ENCODE results near the gene POPDC3.
A peak's percentile ranks its signal among the peaks of the same experiment; 100 is the strongest.

Gene POPDC3

DNA sequence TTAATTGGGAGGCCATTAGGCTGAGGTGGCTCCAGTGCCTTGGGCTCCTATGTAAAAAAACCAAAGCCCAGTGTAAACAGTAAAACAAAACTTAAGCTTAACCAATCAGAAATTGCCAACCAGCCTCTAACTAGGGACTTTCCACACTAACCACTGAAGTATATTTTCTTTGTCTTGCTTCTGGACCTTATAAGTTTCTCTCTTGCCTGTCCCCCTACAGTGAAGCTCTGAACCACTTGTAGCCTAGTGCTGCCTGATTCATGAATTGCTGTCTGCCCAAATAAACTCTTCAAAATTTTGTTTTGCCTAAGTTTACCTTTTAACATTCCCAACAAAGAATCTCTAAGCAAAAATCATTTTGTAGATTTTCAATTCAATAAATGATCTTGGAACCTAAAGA lies 28.2 kb downstream of the POPDC3 start:
- ATAC-seq (no peak), DNase-seq (no peak)
- Mint-ChIP-seq H3K27me3 (no peaks in the 10 kb centered on the region), H3K27ac (no peak overlapping the region), H3K4me3 (no peak overlapping the region), H3K4me1 (no peaks in the 10 kb centered on the region), H3K36me3 (ENCODE audit: low read depth) (no peaks in the 10 kb centered on the region), H3K9me3 (no peaks in the 10 kb centered on the region)

- DNase-seq (no peak), ATAC-seq (no peak)
- Mint-ChIP-seq H3K36me3 (ENCODE audit: low read depth) (no peaks in the 10 kb centered on the region), H3K9me3 (no peaks in the 10 kb centered on the region), H3K4me1 (peaks cover 9% of the 10 kb centered on the region), H3K4me3 (no peak overlapping the region), H3K27ac (no peak overlapping the region), H3K27me3 (peaks cover 71% of the 10 kb centered on the region)
These were observed 41.7 kb downstream of the POPDC3 start for GRCh38 chr6:105138141-105138540.

GRCh38 chr6:105137388-105137787 lies 42.4 kb downstream of the POPDC3 start:
- Mint-ChIP-seq H3K27ac (no peak overlapping the region), H3K9me3 (no peaks in the 10 kb centered on the region), H3K27me3 (peaks cover 68% of the 10 kb centered on the region), H3K36me3 (ENCODE audit: low read depth) (no peaks in the 10 kb centered on the region), H3K4me3 (peak overlapping the region; percentile 59), H3K4me1 (peaks cover 9% of the 10 kb centered on the region)
- ATAC-seq (no peak), DNase-seq (no peak)

GRCh38 chr6:105136431-105137350 lies 43.1 kb downstream of the POPDC3 start:
- Mint-ChIP-seq H3K27me3 (peaks cover 70% of the 10 kb centered on the region), H3K9me3 (no peaks in the 10 kb centered on the region), H3K36me3 (ENCODE audit: low read depth) (no peaks in the 10 kb centered on the region), H3K27ac (no peak overlapping the region), H3K4me3 (peak overlapping the region; percentile 66), H3K4me1 (peaks cover 9% of the 10 kb centered on the region)
- ATAC-seq (peak; percentile 64), DNase-seq (peak; percentile 15)

- H3K9me3 Mint-ChIP-seq: no peaks in the 10 kb centered on the region
- no peak for ATAC-seq
- no peak overlapping the region for H3K27ac Mint-ChIP-seq
- DNase-seq: no peak
- H3K36me3 Mint-ChIP-seq (ENCODE audit: low read depth): no peaks in the 10 kb centered on the region
- H3K4me1 Mint-ChIP-seq: peaks cover 9% of the 10 kb centered on the region
- peaks cover 68% of the 10 kb centered on the region for H3K27me3 Mint-ChIP-seq
- H3K4me3 Mint-ChIP-seq: peak overlapping the region; percentile 66
These were observed 43.8 kb downstream of the POPDC3 start for GRCh38 chr6:105135907-105136430.

DNA sequence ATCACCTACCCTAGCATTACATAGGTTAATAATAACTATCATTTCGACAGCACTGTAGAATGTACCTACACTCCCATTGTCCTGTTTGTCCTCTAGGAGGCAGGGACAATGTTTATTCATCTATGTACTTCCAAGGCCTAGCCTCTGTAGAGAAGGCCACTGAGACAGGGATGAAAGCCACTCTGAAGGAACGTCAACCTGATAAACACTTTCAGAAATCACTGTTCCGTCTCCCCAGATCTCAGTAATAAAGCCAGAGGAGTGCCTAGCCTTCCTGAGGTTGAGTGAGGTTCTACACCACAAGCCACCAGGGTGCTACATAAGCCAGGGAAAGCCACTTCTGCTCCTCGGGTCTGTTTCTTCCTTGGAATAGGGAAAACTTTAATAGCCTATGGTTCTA lies 44.8 kb downstream of the POPDC3 start:
- ATAC-seq (no peak), DNase-seq (no peak)
- Mint-ChIP-seq H3K27ac (no peak overlapping the region), H3K9me3 (no peaks in the 10 kb centered on the region), H3K36me3 (ENCODE audit: low read depth) (no peaks in the 10 kb centered on the region), H3K4me3 (no peak overlapping the region), H3K4me1 (peaks cover 9% of the 10 kb centered on the region), H3K27me3 (peaks cover 59% of the 10 kb centered on the region)

DNA sequence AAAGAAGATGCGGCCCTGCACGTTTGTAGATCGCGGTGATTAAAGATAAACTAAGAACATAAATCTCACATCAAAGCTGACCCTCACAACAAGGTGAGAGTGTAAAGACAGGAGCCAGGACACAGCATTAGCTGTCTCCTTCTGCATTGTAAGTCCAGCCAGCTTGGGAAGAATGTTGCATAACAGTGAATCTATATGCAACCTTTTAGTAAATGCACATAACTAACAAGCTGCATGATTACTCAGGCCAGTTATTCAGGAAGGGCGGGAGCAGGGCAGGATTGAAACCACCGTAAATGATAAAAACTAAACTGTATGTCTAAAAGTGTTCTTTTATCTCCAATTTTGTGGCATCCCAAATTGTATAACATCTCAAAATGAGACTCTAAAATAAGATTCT lies 57.1 kb downstream of the POPDC3 start:
- ATAC-seq (no peak), DNase-seq (no peak)
- peaks cover 10% of the 10 kb centered on the region for H3K27me3 Mint-ChIP-seq
- H3K4me1 Mint-ChIP-seq: no peaks in the 10 kb centered on the region
- no peak overlapping the region for H3K4me3 Mint-ChIP-seq
- no peaks in the 10 kb centered on the region for H3K36me3 Mint-ChIP-seq (ENCODE audit: low read depth)
- H3K9me3 Mint-ChIP-seq: no peaks in the 10 kb centered on the region
- no peak overlapping the region for H3K27ac Mint-ChIP-seq

GRCh38 chr6:105121981-105122380 lies 57.8 kb downstream of the POPDC3 start:
- Mint-ChIP-seq H3K27me3 (peaks cover 17% of the 10 kb centered on the region), H3K27ac (no peak overlapping the region), H3K9me3 (no peaks in the 10 kb centered on the region), H3K4me1 (no peaks in the 10 kb centered on the region), H3K4me3 (no peak overlapping the region), H3K36me3 (ENCODE audit: low read depth) (no peaks in the 10 kb centered on the region)
- DNase-seq (no peak), ATAC-seq (no peak)

- Mint-ChIP-seq H3K9me3 (no peaks in the 10 kb centered on the region), H3K27me3 (peaks cover 22% of the 10 kb centered on the region), H3K4me3 (no peak overlapping the region), H3K36me3 (ENCODE audit: low read depth) (no peaks in the 10 kb centered on the region), H3K27ac (no peak overlapping the region), H3K4me1 (no peaks in the 10 kb centered on the region)
- ATAC-seq (no peak), DNase-seq (no peak)
These were observed 59.2 kb downstream of the POPDC3 start for GRCh38 chr6:105120570-105120969.

DNA sequence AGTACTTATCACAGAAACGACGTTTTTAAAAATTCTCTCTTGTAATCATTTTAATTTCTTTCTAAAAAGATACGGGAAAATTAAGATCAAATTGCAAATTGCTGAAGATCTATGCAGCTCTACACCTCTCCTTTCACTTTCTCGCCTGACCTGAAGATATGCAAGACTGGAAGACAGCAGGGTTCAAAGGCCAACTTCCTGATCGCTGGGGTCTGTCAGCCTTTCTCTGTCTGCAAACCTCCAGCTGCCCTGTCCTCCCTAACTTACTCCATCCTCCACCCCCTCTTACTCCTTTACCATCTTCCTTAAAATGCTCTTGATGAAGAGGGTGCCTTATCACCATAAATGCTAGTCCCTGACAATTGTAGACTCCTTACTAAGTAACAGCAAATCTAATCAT lies 63.7 kb downstream of the POPDC3 start:
- DNase-seq (no peak), ATAC-seq (no peak)
- Mint-ChIP-seq H3K4me3 (no peak overlapping the region), H3K27me3 (peaks cover 26% of the 10 kb centered on the region), H3K27ac (no peak overlapping the region), H3K9me3 (no peaks in the 10 kb centered on the region), H3K36me3 (ENCODE audit: low read depth) (no peaks in the 10 kb centered on the region), H3K4me1 (no peaks in the 10 kb centered on the region)

GRCh38 chr6:105113422-105113821 lies 66.4 kb downstream of the POPDC3 start:
- Mint-ChIP-seq H3K4me3 (no peak overlapping the region), H3K27ac (no peak overlapping the region), H3K36me3 (ENCODE audit: low read depth) (no peaks in the 10 kb centered on the region), H3K27me3 (peaks cover 24% of the 10 kb centered on the region), H3K9me3 (no peaks in the 10 kb centered on the region), H3K4me1 (no peaks in the 10 kb centered on the region)
- ATAC-seq (no peak), DNase-seq (no peak)

GRCh38 chr6:105112577-105112976 lies 67.2 kb downstream of the POPDC3 start:
- Mint-ChIP-seq H3K4me1 (no peaks in the 10 kb centered on the region), H3K36me3 (ENCODE audit: low read depth) (no peaks in the 10 kb centered on the region), H3K9me3 (no peaks in the 10 kb centered on the region), H3K4me3 (no peak overlapping the region), H3K27ac (no peak overlapping the region), H3K27me3 (peaks cover 22% of the 10 kb centered on the region)
- DNase-seq (no peak), ATAC-seq (no peak)

DNA sequence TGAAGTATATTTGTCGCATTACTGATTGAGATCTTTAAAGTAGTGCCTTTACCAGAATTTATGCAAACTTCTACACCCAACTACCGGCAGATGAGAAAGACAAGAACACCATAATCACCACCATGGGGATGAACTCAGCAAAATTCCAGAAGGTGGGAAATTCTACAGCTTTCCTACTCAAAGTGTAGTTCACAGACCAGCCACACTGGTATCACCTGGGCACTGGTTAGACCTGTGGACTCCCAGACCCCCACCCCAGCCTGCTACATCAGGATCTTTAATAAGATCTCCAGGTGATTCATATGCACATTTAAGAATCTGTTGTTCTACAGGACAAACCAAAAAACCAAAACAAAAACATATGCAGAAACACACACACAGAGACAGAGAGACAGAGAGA lies 67.9 kb downstream of the POPDC3 start:
- H3K36me3 Mint-ChIP-seq (ENCODE audit: low read depth): no peaks in the 10 kb centered on the region
- DNase-seq: no peak
- H3K9me3 Mint-ChIP-seq: no peaks in the 10 kb centered on the region
- H3K4me3 Mint-ChIP-seq: no peak overlapping the region
- ATAC-seq: no peak
- no peaks in the 10 kb centered on the region for H3K4me1 Mint-ChIP-seq
- no peak overlapping the region for H3K27ac Mint-ChIP-seq
- H3K27me3 Mint-ChIP-seq: peaks cover 15% of the 10 kb centered on the region

DNA sequence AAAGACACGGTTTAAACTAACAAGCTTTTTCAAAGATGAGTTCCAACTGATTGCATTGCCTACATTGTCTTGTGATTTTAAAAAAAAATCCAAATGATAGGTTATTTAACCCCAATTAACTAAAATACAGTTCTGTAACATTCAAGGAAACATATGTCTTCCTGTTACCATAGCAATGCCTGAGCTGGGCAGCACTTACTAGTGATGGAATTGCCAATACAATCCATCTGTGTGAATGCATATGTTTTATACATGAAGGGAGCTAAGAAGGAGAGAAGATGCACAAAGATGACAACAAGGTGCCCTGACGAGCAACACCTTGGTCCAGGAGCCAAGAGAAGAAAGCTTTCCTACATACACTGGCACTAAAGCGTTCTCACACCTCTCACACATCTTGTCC lies 68.7 kb downstream of the POPDC3 start:
- no peak overlapping the region for H3K4me3 Mint-ChIP-seq
- H3K4me1 Mint-ChIP-seq: no peaks in the 10 kb centered on the region
- no peak overlapping the region for H3K27ac Mint-ChIP-seq
- no peak for DNase-seq
- ATAC-seq: no peak
- H3K36me3 Mint-ChIP-seq (ENCODE audit: low read depth): no peaks in the 10 kb centered on the region
- H3K9me3 Mint-ChIP-seq: no peaks in the 10 kb centered on the region
- peaks cover 11% of the 10 kb centered on the region for H3K27me3 Mint-ChIP-seq

Measured in activated naive CD8-positive, alpha-beta T cell treated with anti-CD3 and anti-CD28 coated beads, Interleukin-2, amount 50 U/mL, for 24 hours (primary cell).